Neural cell (in vitro differentiated cells): ENCODE measurements around the gene ATMIN. TPM values are rescaled to one million over a fixed set of nuclear protein-coding genes. Genes with fewer than 3 reads are reported as not detected.

Source experiments
- H2AFZ ChIP-seq: fragments of 200-600, 300-800 bp; sonication (generic), shearing (Covaris generic); 2 replicates; pipeline ENCODE4 v1.6.0; 2014; ENCODE audit warnings: low read depth, mild to moderate bottlenecking, antibody characterized with exemption, low read length, moderate library complexity
- H3F3A ChIP-seq: fragments of 200-600 bp; shearing (Covaris generic); 2 replicates; pipeline ENCODE4 v1.6.1; 2016; ENCODE audit warnings: mild to moderate bottlenecking, moderate library complexity, mixed read lengths, antibody characterized with exemption, low read length; ENCODE audit not compliant: insufficient read depth, poor library complexity, severe bottlenecking
- H3K27ac ChIP-seq: fragments of 200-600, 300-800 bp; sonication (generic), shearing (Covaris generic); 2 replicates; pipeline ENCODE4 v1.5.1; 2014; ENCODE audit warnings: mild to moderate bottlenecking, low read length, moderate library complexity
- H3K27me3 ChIP-seq: fragments of 300-800, 200-600 bp; sonication (generic), shearing (Covaris generic); 2 replicates; pipeline ENCODE4 v1.6.0; 2014; ENCODE audit warnings: mild to moderate bottlenecking, low read depth, low read length, moderate library complexity; ENCODE audit not compliant: insufficient read depth
- H3K36me3 ChIP-seq: fragments of 300-800, 200-600 bp; sonication (generic), shearing (Covaris generic); 2 replicates; pipeline ENCODE4 v1.5.1; 2014; ENCODE audit warnings: mild to moderate bottlenecking, antibody characterized with exemption, low read length, moderate library complexity; ENCODE audit not compliant: insufficient read depth
- H3K4me2 ChIP-seq: fragments of 300-800, 200-600 bp; sonication (generic), shearing (Covaris generic); 2 replicates; pipeline ENCODE4 v1.6.0; 2014; ENCODE audit warnings: mild to moderate bottlenecking, low read length
- H3K4me3 ChIP-seq: fragments of 300-800, 200-600 bp; sonication (generic), shearing (Covaris generic); 2 replicates; pipeline ENCODE4 v1.5.1; 2014; ENCODE audit warnings: mild to moderate bottlenecking, low read length, moderate library complexity
- H3K79me2 ChIP-seq: fragments of 200-600 bp; shearing (Covaris generic); replicated peaks from 2 replicates; pipeline ENCODE4 v1.6.0; 2014; ENCODE audit warnings: mild to moderate bottlenecking, low read length, moderate library complexity; ENCODE audit not compliant: insufficient read depth
- H3K9ac ChIP-seq: fragments of 300-800, 200-600 bp; sonication (generic), shearing (Covaris generic); 2 replicates; pipeline ENCODE4 v1.6.1; 2016; ENCODE audit warnings: mild to moderate bottlenecking, low read length, mixed read lengths
- H3K9me2 ChIP-seq: fragments of 200-600 bp; shearing (Covaris generic); 2 replicates; pipeline ENCODE4 v1.6.1; 2016; ENCODE audit warnings: mild to moderate bottlenecking, low read length, mixed read lengths; ENCODE audit not compliant: insufficient read depth
- H3K9me3 ChIP-seq: fragments of 200-600, 300-800 bp; sonication (generic), shearing (Covaris generic); 2 replicates; pipeline ENCODE4 v1.6.1; 2016; ENCODE audit warnings: mild to moderate bottlenecking, mixed run types, low read length, moderate library complexity, mixed read lengths
- H4K20me1 ChIP-seq: fragments of 200-600 bp; shearing (Covaris generic); 2 replicates; pipeline ENCODE4 v1.6.1; 2016; ENCODE audit warnings: mild to moderate bottlenecking, mixed run types; ENCODE audit not compliant: insufficient read depth
- CTCF ChIP-seq: fragments of 450-650 bp; IDR thresholded peaks from 2 replicates; pipeline ENCODE4 v1.5.1; 2014; ENCODE audit warnings: antibody characterized with exemption, mild to moderate bottlenecking, moderate library complexity; ENCODE audit not compliant: poor library complexity, severe bottlenecking
- EP300 ChIP-seq: fragments of 450-650 bp; conservative IDR thresholded peaks from 2 replicates; pipeline ENCODE4 v1.6.1; 2014; ENCODE audit warnings: antibody characterized with exemption, mild to moderate bottlenecking, moderate library complexity; ENCODE audit not compliant: poor library complexity, severe bottlenecking
- EZH2 ChIP-seq: fragments of 200-600, 300-800 bp; shearing (Covaris generic), sonication (generic); IDR thresholded peaks from 2 replicates; pipeline ENCODE4 v1.6.1; 2014; ENCODE audit warnings: antibody characterized with exemption, low read length, borderline replicate concordance, mild to moderate bottlenecking; ENCODE audit not compliant: insufficient read depth, poor library complexity, severe bottlenecking
- MXI1 ChIP-seq: fragments of 450-650 bp; conservative IDR thresholded peaks from 2 replicates; pipeline ENCODE4 v1.6.1; 2014; ENCODE audit warnings: antibody characterized with exemption, mild to moderate bottlenecking; ENCODE audit not compliant: poor library complexity, severe bottlenecking
- POLR2AphosphoS5 ChIP-seq: IDR thresholded peaks from 2 replicates; pipeline ENCODE4 v1.6.1; 2012
- RAD21 ChIP-seq: fragments of 450-650 bp; conservative IDR thresholded peaks from 2 replicates; pipeline ENCODE4 v1.6.1; 2014; ENCODE audit warnings: antibody characterized with exemption, mild to moderate bottlenecking, moderate library complexity
- SMC3 ChIP-seq: fragments of 450-650 bp; conservative IDR thresholded peaks from 2 replicates; pipeline ENCODE4 v1.6.1; 2014; ENCODE audit warnings: antibody characterized with exemption, mild to moderate bottlenecking, moderate library complexity; ENCODE audit not compliant: poor library complexity
- TAF1 ChIP-seq: IDR thresholded peaks from 2 replicates; pipeline ENCODE4 v1.6.1; 2012; ENCODE audit warnings: low read depth
- polyA plus RNA-seq: library from polyadenylated mRNA; depleted of rRNA; stranded (reverse); fragments of >200 nt; gene quantifications from 2 replicates; pipeline ENCODE4 v1.2.3, GENCODE V29; 2014
- TF ChIP-seq, protein P1 (sequence below): IDR thresholded peaks from 2 replicates; pipeline ENCODE4 v1.6.1; 2012; ENCODE audit warnings: borderline replicate concordance

The ATMIN gene
- polyA plus RNA-seq, 1 donor from 2014 or later, result 62.3 TPM

- Histone ChIP-seq H3K27me3 (no peaks in the 10 kb centered on the region), H3F3A (no peaks in the 10 kb centered on the region), H3K9me3 (no peaks in the 10 kb centered on the region), H3K9ac (no peak overlapping the region), H3K4me2 (no peak overlapping the region), H4K20me1 (no peaks in the 10 kb centered on the region), H3K9me2 (no peaks in the 10 kb centered on the region), H3K27ac (no peak overlapping the region), H2AFZ (no peak overlapping the region), H3K79me2 (peaks cover 45% of the 10 kb centered on the region), H3K4me3 (no peak overlapping the region), H3K36me3 (peaks cover 10% of the 10 kb centered on the region)
- TF ChIP-seq CTCF (no peak), MXI1 (no peak), EZH2 (no peak)
Measured at GRCh38 chr16:81040131-81040530, 4.5 kb downstream of the ATMIN start.

DNA sequence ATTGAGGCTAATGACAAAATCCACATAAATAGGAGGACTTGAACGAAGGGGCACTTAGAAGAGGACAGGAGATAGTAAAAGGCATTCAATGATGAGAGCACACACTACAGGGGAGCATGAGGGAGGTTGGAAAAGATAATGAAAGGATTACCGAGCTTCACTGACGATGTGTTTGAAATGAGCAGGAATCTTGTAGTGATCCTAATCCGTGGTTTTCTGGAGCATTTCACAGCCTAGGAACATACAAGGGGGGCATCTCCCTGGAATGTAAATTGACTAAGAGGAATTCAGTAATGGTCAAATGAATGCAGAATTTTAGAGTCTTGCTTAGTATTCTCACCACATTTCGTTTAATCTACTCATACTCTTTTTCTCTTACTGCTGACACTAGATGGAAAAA lies 5.2 kb downstream of the ATMIN start:
- no peak overlapping the region for H3K4me3 ChIP-seq
- H4K20me1 ChIP-seq, result no peaks in the 10 kb centered on the region
- no peaks in the 10 kb centered on the region for H3K27me3 ChIP-seq
- peaks cover 45% of the 10 kb centered on the region for H3K79me2 ChIP-seq
- H3K4me2 ChIP-seq, result no peak overlapping the region
- H3K9me3 ChIP-seq, result no peaks in the 10 kb centered on the region
- no peak overlapping the region for H3K27ac ChIP-seq
- H2AFZ ChIP-seq, result no peak overlapping the region
- H3K9me2 ChIP-seq, result no peaks in the 10 kb centered on the region
- no peak overlapping the region for H3K9ac ChIP-seq
- H3F3A ChIP-seq, result no peaks in the 10 kb centered on the region
- TF ChIP-seq EZH2, result no peak
- TF ChIP-seq EP300, result no peak
- TF ChIP-seq CTCF, result no peak
- TF ChIP-seq SMC3, result no peak
- TF ChIP-seq TAF1, result no peak
- TF ChIP-seq, protein P1, sequence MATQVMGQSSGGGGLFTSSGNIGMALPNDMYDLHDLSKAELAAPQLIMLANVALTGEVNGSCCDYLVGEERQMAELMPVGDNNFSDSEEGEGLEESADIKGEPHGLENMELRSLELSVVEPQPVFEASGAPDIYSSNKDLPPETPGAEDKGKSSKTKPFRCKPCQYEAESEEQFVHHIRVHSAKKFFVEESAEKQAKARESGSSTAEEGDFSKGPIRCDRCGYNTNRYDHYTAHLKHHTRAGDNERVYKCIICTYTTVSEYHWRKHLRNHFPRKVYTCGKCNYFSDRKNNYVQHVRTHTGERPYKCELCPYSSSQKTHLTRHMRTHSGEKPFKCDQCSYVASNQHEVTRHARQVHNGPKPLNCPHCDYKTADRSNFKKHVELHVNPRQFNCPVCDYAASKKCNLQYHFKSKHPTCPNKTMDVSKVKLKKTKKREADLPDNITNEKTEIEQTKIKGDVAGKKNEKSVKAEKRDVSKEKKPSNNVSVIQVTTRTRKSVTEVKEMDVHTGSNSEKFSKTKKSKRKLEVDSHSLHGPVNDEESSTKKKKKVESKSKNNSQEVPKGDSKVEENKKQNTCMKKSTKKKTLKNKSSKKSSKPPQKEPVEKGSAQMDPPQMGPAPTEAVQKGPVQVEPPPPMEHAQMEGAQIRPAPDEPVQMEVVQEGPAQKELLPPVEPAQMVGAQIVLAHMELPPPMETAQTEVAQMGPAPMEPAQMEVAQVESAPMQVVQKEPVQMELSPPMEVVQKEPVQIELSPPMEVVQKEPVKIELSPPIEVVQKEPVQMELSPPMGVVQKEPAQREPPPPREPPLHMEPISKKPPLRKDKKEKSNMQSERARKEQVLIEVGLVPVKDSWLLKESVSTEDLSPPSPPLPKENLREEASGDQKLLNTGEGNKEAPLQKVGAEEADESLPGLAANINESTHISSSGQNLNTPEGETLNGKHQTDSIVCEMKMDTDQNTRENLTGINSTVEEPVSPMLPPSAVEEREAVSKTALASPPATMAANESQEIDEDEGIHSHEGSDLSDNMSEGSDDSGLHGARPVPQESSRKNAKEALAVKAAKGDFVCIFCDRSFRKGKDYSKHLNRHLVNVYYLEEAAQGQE, result no peak
- no peak for TF ChIP-seq RAD21
- TF ChIP-seq MXI1, result no peak
- TF ChIP-seq POLR2AphosphoS5, result no peak
- H3K36me3 ChIP-seq, result peaks cover 10% of the 10 kb centered on the region
